OCI-LY1 (cell line): ENCODE data around the gene ZGRF1.

Source experiments
- H2AFZ ChIP-seq: fragments of 200-600 bp; sonication (generic), shearing (Covaris generic); 2 replicates; pipeline ENCODE4 v1.6.0; 2014; ENCODE audit warnings: antibody characterized with exemption, mild to moderate bottlenecking, low read length
- H3F3A ChIP-seq: fragments of 200-600 bp; sonication (generic), shearing (Covaris generic); 2 replicates; pipeline ENCODE4 v1.6.0; 2014; ENCODE audit warnings: mild to moderate bottlenecking, antibody characterized with exemption, low read length, moderate library complexity; ENCODE audit not compliant: insufficient read depth
- H3K27ac ChIP-seq: fragments of 200-600 bp; sonication (generic); 2 replicates; pipeline ENCODE4 v1.5.1; 2014; ENCODE audit warnings: low read length, mixed run types, mild to moderate bottlenecking, low read depth; ENCODE audit not compliant: poor library complexity, severe bottlenecking
- H3K27me3 ChIP-seq: fragments of 200-600 bp; sonication (generic); 2 replicates; pipeline ENCODE4 v1.6.0; 2014; ENCODE audit warnings: antibody characterized with exemption, mild to moderate bottlenecking, low read length, moderate library complexity; ENCODE audit not compliant: insufficient read depth
- H3K36me3 ChIP-seq: fragments of 200-600 bp; sonication (generic); 2 replicates; pipeline ENCODE4 v1.6.1; 2014; ENCODE audit warnings: mild to moderate bottlenecking, antibody characterized with exemption, low read length, moderate library complexity, mixed read lengths; ENCODE audit not compliant: insufficient read depth
- H3K4me1 ChIP-seq: fragments of 200-600 bp; sonication (generic); 2 replicates; pipeline ENCODE4 v1.5.1; 2014; ENCODE audit warnings: mild to moderate bottlenecking, low read length, moderate library complexity; ENCODE audit not compliant: insufficient read depth, severe bottlenecking
- H3K4me2 ChIP-seq: fragments of 200-600 bp; sonication (generic), shearing (Covaris generic); 2 replicates; pipeline ENCODE4 v1.6.1; 2014; ENCODE audit warnings: low read length
- H3K4me3 ChIP-seq: fragments of 200-600 bp; sonication (generic); 2 replicates; pipeline ENCODE4 v1.5.1; 2014; ENCODE audit warnings: low read length, low read depth, mild to moderate bottlenecking, mixed read lengths; ENCODE audit not compliant: poor library complexity, severe bottlenecking
- H3K79me2 ChIP-seq: fragments of 200-600 bp; shearing (Covaris generic); 2 replicates; pipeline ENCODE4 v1.6.1; 2016; ENCODE audit warnings: mixed run types, low read length, mixed read lengths; ENCODE audit not compliant: insufficient read depth
- H3K9ac ChIP-seq: fragments of 200-600 bp; sonication (generic), shearing (Covaris generic); 2 replicates; pipeline ENCODE4 v1.6.1; 2014; ENCODE audit warnings: mild to moderate bottlenecking, low read length, mixed read lengths
- H3K9me2 ChIP-seq: fragments of 200-600 bp; sonication (generic), shearing (Covaris generic); 2 replicates; pipeline ENCODE4 v1.6.1; 2014; ENCODE audit warnings: low read depth, mild to moderate bottlenecking, low read length, mixed read lengths
- H3K9me3 ChIP-seq: fragments of 200-600 bp; shearing (Covaris generic); 2 replicates; pipeline ENCODE4 v1.6.1; 2014; ENCODE audit warnings: low read length, mixed read lengths
- H4K20me1 ChIP-seq: fragments of 200-600 bp; sonication (generic), shearing (Covaris generic); 2 replicates; pipeline ENCODE4 v1.6.0; 2016; ENCODE audit warnings: mild to moderate bottlenecking, low read length; ENCODE audit not compliant: insufficient read depth
- CTCF ChIP-seq: fragments of 200-600 bp; sonication (generic), shearing (Covaris generic); IDR thresholded peaks from 2 replicates; pipeline ENCODE4 v1.5.1; 2017; ENCODE audit warnings: mild to moderate bottlenecking, antibody characterized with exemption, low read length, moderate library complexity, mixed read lengths
- EZH2 ChIP-seq: fragments of 200-600 bp; sonication (generic), shearing (Covaris generic); IDR thresholded peaks from 2 replicates; pipeline ENCODE4 v1.8.0; 2017; ENCODE audit warnings: borderline replicate concordance, mixed run types, mild to moderate bottlenecking, antibody characterized with exemption, low read length, moderate library complexity, mixed read lengths

The ZGRF1 gene

GRCh38 chr4:112564706-112565270, 71.9 kb downstream of the ZGRF1 start:
- H3K27ac ChIP-seq: no peak overlapping the region
- no peaks in the 10 kb centered on the region for H3K79me2 ChIP-seq
- H3K36me3 ChIP-seq: peaks cover 21% of the 10 kb centered on the region; the same call in 1 of the 2 replicates
- TF ChIP-seq EZH2: no peak
- no peak; the same call in 1 of the 2 replicates for TF ChIP-seq CTCF
- no peaks in the 10 kb centered on the region for H3K9me2 ChIP-seq
- H3K4me2 ChIP-seq: no peak overlapping the region
- no peaks in the 10 kb centered on the region for H3F3A ChIP-seq
- no peak overlapping the region for H3K4me3 ChIP-seq
- no peak overlapping the region for H2AFZ ChIP-seq
- no peaks in the 10 kb centered on the region for H3K9me3 ChIP-seq
- H4K20me1 ChIP-seq: no peaks in the 10 kb centered on the region
- no peaks in the 10 kb centered on the region for H3K27me3 ChIP-seq
- no peak overlapping the region for H3K9ac ChIP-seq
- peaks cover 10% of the 10 kb centered on the region for H3K4me1 ChIP-seq

GRCh38 chr4:112563431-112564200, 73.1 kb downstream of the ZGRF1 start:
- H3K4me2 ChIP-seq: no peak overlapping the region
- no peak overlapping the region for H3K4me3 ChIP-seq
- peaks cover 10% of the 10 kb centered on the region for H3K4me1 ChIP-seq
- no peaks in the 10 kb centered on the region for H3K9me2 ChIP-seq
- no peak overlapping the region for H3K9ac ChIP-seq
- no peaks in the 10 kb centered on the region for H3K79me2 ChIP-seq
- H3K9me3 ChIP-seq: no peaks in the 10 kb centered on the region
- H3K36me3 ChIP-seq: peaks cover 23% of the 10 kb centered on the region; the same call in 1 of the 2 replicates
- H2AFZ ChIP-seq: no peak overlapping the region
- no peaks in the 10 kb centered on the region for H4K20me1 ChIP-seq
- H3F3A ChIP-seq: no peaks in the 10 kb centered on the region
- TF ChIP-seq CTCF: no peak
- no peak for TF ChIP-seq EZH2
- no peaks in the 10 kb centered on the region for H3K27me3 ChIP-seq
- no peak overlapping the region for H3K27ac ChIP-seq

DNA sequence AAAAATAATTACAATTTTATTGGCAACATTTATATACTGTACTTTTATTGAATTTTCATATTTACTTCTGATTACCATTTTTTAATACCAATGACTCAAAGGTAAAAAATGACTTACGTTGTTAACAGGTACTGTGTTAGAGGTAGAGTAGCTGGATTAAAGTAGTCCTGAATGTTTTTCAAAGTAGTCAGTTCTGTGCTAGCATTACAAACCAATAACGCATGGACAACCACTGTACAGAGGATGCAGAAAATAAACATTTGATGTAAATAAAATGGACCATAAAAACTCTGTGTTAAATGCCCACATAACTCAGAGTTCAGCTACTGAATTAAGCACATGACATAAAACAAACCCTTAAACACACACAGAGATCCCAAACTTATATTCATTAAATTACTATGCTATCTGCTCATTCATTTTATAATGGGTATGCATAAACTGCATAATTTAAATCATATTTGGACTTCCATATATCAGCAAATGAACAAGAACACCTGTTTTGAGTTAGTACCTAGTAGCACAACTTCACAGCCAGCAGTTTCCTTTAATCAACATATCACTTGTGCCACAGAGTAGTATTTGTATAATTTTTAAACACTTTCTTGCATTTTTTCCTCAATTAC, 74.3 kb downstream of the ZGRF1 start:
- Histone ChIP-seq H3K4me3 (no peak overlapping the region), H3K9me2 (no peaks in the 10 kb centered on the region), H3K4me2 (no peak overlapping the region), H3K4me1 (peaks cover 10% of the 10 kb centered on the region), H3K9me3 (no peaks in the 10 kb centered on the region), H2AFZ (no peak overlapping the region), H4K20me1 (no peaks in the 10 kb centered on the region), H3K79me2 (no peaks in the 10 kb centered on the region), H3F3A (no peaks in the 10 kb centered on the region), H3K36me3 (peaks cover 23% of the 10 kb centered on the region; the same call in 1 of the 2 replicates), H3K27me3 (no peaks in the 10 kb centered on the region), H3K27ac (no peak overlapping the region), H3K9ac (no peak overlapping the region)
- TF ChIP-seq EZH2 (no peak), CTCF (no peak)
